ENCODE results near the gene PALS2.

DNA sequence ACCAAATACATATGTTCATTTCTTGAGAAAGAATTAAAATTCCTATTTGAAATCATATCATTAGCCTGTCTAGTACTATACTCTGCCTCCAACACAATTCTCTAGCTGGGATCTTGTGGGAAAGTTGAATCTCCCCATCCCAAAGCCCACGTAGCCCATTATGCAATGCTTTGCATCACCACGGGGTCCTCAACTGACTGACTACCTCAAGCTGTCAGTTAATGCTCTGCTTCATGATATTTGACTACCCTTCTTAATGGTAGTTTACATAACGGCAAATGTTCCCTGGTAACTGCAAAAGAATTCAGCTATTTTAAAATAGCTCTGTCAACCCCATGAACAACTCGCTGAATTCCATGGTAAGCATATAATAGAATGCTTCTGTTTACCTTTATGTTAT, 23.3 kb upstream of the PALS2 start:
- TF ChIP-seq, protein P1, sequence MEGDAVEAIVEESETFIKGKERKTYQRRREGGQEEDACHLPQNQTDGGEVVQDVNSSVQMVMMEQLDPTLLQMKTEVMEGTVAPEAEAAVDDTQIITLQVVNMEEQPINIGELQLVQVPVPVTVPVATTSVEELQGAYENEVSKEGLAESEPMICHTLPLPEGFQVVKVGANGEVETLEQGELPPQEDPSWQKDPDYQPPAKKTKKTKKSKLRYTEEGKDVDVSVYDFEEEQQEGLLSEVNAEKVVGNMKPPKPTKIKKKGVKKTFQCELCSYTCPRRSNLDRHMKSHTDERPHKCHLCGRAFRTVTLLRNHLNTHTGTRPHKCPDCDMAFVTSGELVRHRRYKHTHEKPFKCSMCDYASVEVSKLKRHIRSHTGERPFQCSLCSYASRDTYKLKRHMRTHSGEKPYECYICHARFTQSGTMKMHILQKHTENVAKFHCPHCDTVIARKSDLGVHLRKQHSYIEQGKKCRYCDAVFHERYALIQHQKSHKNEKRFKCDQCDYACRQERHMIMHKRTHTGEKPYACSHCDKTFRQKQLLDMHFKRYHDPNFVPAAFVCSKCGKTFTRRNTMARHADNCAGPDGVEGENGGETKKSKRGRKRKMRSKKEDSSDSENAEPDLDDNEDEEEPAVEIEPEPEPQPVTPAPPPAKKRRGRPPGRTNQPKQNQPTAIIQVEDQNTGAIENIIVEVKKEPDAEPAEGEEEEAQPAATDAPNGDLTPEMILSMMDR (IDR thresholded peaks at IDR 0.05) = no peak
- no peak for TF ChIP-seq EZH2phosphoT487 (IDR thresholded peaks at IDR 0.05)
